Lung (tissue), 13 donors: ENCODE data around the gene GLIS1. TPM values are rescaled to one million over a fixed set of nuclear protein-coding genes. Genes with fewer than 3 reads are reported as not detected.

Source experiments
- ATAC-seq: fragments of 200-7000 bp; cut with Tn5 transposase; one replicate; pipeline ENCODE4 v1.9.1; 2020; ENCODE audit warnings: moderate number of reproducible peaks; ENCODE audit not compliant: insufficient read depth, low FRiP score
- DNase-seq, 3 donors: peaks; one replicate each; pipeline ENCODE4 v3.0.0-alpha.2; 2013 to 2017
- H3K27ac ChIP-seq, 2 donors: one replicate each; pipeline ENCODE4 v1.5.1; 2013; ENCODE audit warnings: mild to moderate bottlenecking in 2 of 2, moderate library complexity in 2 of 2, control low read depth in 1 of 2, inconsistent platforms in 1 of 2, low read depth in 1 of 2, low read length in 1 of 2
- H3K27me3 ChIP-seq, 3 donors: one replicate each; pipeline ENCODE4 v1.5.1; 2013; ENCODE audit warnings: low read length in 2 of 3; ENCODE audit not compliant: control insufficient read depth in 3 of 3, insufficient read depth in 3 of 3
- H3K36me3 ChIP-seq, 4 donors: one replicate each; pipeline ENCODE4 v1.5.1; 2013; ENCODE audit warnings: low read length in 4 of 4, mild to moderate bottlenecking in 1 of 4, moderate library complexity in 1 of 4; ENCODE audit not compliant: control insufficient read depth in 4 of 4, insufficient read depth in 4 of 4
- H3K4me1 ChIP-seq, 5 donors: one replicate each; pipeline ENCODE4 v1.5.1; 2013; ENCODE audit warnings: low read length in 5 of 5, mild to moderate bottlenecking in 2 of 5, moderate library complexity in 1 of 5; ENCODE audit not compliant: control insufficient read depth in 5 of 5, insufficient read depth in 5 of 5
- H3K4me3 ChIP-seq: one replicate; pipeline ENCODE4 v1.5.1; 2013; ENCODE audit warnings: mild to moderate bottlenecking, control low read depth, moderate library complexity
- H3K9ac ChIP-seq, 2 donors: one replicate each; pipeline ENCODE4 v1.5.1; 2013; ENCODE audit warnings: low read length in 2 of 2, control low read depth in 1 of 2; ENCODE audit not compliant: insufficient read depth in 1 of 2
- H3K9me3 ChIP-seq, 4 donors: one replicate each; pipeline ENCODE4 v1.5.1; 2013; ENCODE audit warnings: low read length in 3 of 4, mild to moderate bottlenecking in 1 of 4, moderate library complexity in 1 of 4; ENCODE audit not compliant: control insufficient read depth in 4 of 4, insufficient read depth in 3 of 4
- WGBS, 2 donors: extraction: QIAGEN DNeasy Blood & Tissue Kit; methylation state at CpG; one replicate each; pipeline ENCODE4 v1.1.7; 2013; 5-methylcytosine and 5-hydroxymethylcytosine counted together
- polyA plus RNA-seq, 2 donors: library from polyadenylated mRNA; stranded (reverse); fragments of 200-250 nt; gene quantifications; one replicate each; pipeline ENCODE4 v1.2.1, GENCODE V29; 2013
- small RNA-seq: library from RNA; depleted of rRNA; stranded (forward); fragments of <200 nt; gene quantifications from one replicate; pipeline ENCODE3, GENCODE V24; 2014; ENCODE audit warnings: low replicate concordance
- total RNA-seq, 2 donors: library from RNA; depleted of rRNA in 1 of 2; stranded (reverse); fragments of >200 nt in 1 of 2; gene quantifications; one replicate each; pipeline ENCODE4 v1.2.1, GENCODE V29; 2014 to 2021
- TF ChIP-seq, protein P1 (sequence below): IDR thresholded peaks from 2 replicates; pipeline ENCODE4 v1.5.1; 2012; ENCODE audit warnings: mild to moderate bottlenecking; ENCODE audit errors: control extremely low read depth, extremely low read depth
- donor health status: control.
- donor health status: control.
- donor health status: Bipolar disorder and iron deficiency.
- donor health status: healthy.
- donor health status: DM: yes; HTN: yes; CAD: no.

Gene GLIS1
- total and polyA plus RNA-seq, 4 donors: 0.05 to 0.18 (median 0.17) TPM; not detected in 1

DNA sequence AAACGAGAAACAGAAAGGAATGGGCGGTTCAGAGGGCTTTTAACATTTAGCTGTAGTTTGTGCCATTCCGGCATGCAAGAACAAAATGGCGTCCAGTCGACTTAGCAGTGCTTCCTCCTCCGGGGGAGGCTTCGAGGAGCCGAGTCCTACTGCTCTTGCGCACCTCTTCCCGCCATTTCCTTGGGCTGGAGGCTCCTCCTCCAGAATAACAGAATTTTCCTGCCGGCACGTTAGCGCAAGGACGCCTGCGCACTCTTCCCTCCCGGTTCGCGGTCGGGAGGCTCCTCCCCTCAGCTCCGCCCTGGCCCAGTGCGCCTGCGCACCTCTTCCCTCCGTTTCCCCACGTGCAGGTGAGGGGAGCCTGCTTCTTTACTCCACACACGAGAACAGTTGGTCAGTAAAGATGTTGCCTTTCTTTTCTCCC, 278.7 kb downstream of the GLIS1 start:
- TF ChIP-seq, protein P1, sequence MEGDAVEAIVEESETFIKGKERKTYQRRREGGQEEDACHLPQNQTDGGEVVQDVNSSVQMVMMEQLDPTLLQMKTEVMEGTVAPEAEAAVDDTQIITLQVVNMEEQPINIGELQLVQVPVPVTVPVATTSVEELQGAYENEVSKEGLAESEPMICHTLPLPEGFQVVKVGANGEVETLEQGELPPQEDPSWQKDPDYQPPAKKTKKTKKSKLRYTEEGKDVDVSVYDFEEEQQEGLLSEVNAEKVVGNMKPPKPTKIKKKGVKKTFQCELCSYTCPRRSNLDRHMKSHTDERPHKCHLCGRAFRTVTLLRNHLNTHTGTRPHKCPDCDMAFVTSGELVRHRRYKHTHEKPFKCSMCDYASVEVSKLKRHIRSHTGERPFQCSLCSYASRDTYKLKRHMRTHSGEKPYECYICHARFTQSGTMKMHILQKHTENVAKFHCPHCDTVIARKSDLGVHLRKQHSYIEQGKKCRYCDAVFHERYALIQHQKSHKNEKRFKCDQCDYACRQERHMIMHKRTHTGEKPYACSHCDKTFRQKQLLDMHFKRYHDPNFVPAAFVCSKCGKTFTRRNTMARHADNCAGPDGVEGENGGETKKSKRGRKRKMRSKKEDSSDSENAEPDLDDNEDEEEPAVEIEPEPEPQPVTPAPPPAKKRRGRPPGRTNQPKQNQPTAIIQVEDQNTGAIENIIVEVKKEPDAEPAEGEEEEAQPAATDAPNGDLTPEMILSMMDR: no peak
- H3K36me3 ChIP-seq: no peaks in the 10 kb centered on the region
- H3K9me3 ChIP-seq: no peaks in the 10 kb centered on the region
- no peak overlapping the region for H3K9ac ChIP-seq
- 94% methylated on average over 25 of the region's 25 CpGs for WGBS, 2 donors
- ATAC-seq: no peak
- H3K4me1 ChIP-seq: peaks cover 0 to 4% (median 0%) of the 10 kb centered on the region in 5 donors
- no peak overlapping the region for H3K4me3 ChIP-seq
- no peak overlapping the region for H3K27ac ChIP-seq
- no peak for DNase-seq
- peaks cover 0 to 2% (median 0%) of the 10 kb centered on the region in 3 donors for H3K27me3 ChIP-seq

DNA sequence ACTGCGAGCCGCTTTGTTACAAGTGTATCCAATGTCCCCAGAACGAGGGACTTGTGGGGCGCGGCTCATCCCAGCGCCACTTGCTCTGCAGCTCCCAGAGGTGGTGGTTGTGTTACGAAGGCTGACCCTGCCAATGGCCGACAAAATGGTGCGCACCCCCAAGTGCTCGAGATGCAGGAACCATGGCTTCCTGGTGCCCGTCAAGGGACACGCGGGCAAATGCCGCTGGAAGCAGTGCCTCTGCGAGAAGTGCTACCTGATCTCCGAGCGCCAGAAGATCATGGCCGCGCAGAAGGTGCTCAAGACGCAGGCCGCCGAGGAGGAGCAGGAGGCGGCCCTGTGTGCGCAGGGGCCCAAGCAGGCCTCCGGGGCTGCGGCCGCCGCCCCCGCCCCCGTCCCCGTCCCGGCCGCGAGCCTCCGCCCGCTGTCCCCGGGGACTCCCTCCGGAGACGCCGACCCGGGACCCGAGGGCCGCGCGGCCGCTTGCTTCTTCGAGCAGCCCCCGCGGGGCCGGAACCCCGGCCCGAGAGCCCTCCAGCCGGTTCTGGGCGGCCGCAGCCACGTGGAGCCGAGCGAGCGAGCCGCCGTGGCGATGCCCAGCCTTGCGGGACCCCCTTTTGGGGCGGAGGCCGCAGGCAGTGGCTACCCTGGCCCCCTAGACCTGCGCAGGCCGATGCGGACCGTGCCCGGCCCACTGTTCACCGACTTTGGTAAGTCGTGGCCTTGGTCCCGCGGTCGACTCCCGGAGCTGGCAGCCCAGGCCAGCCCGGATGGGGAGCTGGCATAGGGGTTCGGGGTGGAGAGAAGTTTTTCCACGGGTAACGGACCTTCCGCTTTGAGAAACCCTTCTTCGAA, 279.4 kb downstream of the GLIS1 start, which contains the start of gene DMRTB1:
TSS of gene DMRTB1 (plus strand) at position 79 of the 855 bp plus-strand sequence. CDS start at position 134, 55 bp downstream.
- no peak within 1 kb of the TSS for H3K27ac ChIP-seq
- peaks cover 0 to 3% (median 0%) of the 10 kb centered on the region in 5 donors for H3K4me1 ChIP-seq
- no peaks in the 10 kb centered on the region for H3K36me3 ChIP-seq
- TF ChIP-seq, protein P1: no peak
- DNase-seq: no peak
- H3K9ac ChIP-seq: no peak within 1 kb of the TSS
- H3K9me3 ChIP-seq: no peaks in the 10 kb centered on the region
- H3K27me3 ChIP-seq: peaks cover 0 to 2% (median 0%) of the 10 kb centered on the region in 3 donors
- ATAC-seq: no peak
- 94 to 98% methylated on average over 75 to 82 of the region's 82 CpGs for WGBS, 2 donors
- H3K4me3 ChIP-seq: no peak within 1 kb of the TSS

DNA sequence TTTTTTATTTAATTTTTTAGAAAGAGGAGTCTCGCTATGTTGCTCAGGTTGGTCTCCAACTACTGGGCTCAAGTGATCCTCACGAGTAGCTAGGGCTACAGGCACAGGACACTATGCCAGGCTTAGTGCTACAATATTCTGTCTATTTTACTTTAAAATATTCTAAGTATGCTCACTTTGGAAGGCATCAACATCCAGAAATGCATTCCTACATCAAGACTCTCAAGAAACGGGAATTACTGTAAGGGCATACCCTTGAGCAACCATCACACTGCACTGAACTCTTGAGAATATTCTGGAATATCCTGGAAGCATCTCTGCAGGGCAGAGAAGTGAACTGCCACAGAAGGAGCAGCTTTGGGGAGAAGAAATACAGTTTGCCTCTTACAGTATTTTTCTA, 280.3 kb downstream of the GLIS1 start:
- Histone ChIP-seq H3K27me3 (peaks cover 0 to 2% (median 0%) of the 10 kb centered on the region in 3 donors), H3K4me1 (no peaks in the 10 kb centered on the region), H3K9me3 (no peaks in the 10 kb centered on the region), H3K9ac (no peak overlapping the region), H3K4me3 (no peak overlapping the region), H3K27ac (no peak overlapping the region), H3K36me3 (no peaks in the 10 kb centered on the region)
- DNase-seq (no peak), ATAC-seq (no peak)
- 64 to 84% methylated on average over 3 of the region's 3 CpGs for WGBS, 2 donors
- TF ChIP-seq, protein P1: no peak

Small RNAs within 50 kb of the gene (small RNA-seq; reads per million reads assigned to genes)
- gene RF00418 (not detected), gene RNU7-95P (not detected)

Other genes with a start within 250 kb of the GLIS1 start
- gene NDC1, start 99.1 kb upstream of the GLIS1 start, total RNA-seq: 10 to 100 TPM in 1 of 2 donors, 1 to 10 TPM in 1; 8.7 to 16.7 TPM
- gene NDC1, start 99.1 kb upstream of the GLIS1 start, polyA plus RNA-seq: 1 to 10 TPM; 3.9 to 6.4 TPM
- gene YIPF1, start 150.6 kb upstream of the GLIS1 start, total RNA-seq: 10 to 100 TPM; 23.3 to 26.8 TPM
- gene YIPF1, start 150.6 kb upstream of the GLIS1 start, polyA plus RNA-seq: 10 to 100 TPM; 19.9 to 33.3 TPM
- 1 to 10 TPM; 1.1 to 1.9 TPM for gene DIO1, start 155.0 kb upstream of the GLIS1 start, total RNA-seq
- gene DIO1, start 155.0 kb upstream of the GLIS1 start, polyA plus RNA-seq: under 1 TPM; 0.24 to 0.41 TPM
- gene IFT25, start 206.5 kb upstream of the GLIS1 start, total RNA-seq: 10 to 100 TPM; 27.9 to 46.1 TPM
- 10 to 100 TPM; 18.2 to 35.3 TPM for gene IFT25, start 206.5 kb upstream of the GLIS1 start, polyA plus RNA-seq
- 10 to 100 TPM; 16.8 to 17.3 TPM for gene LRRC42, start 207.2 kb upstream of the GLIS1 start, total RNA-seq
- gene LRRC42, start 207.2 kb upstream of the GLIS1 start, polyA plus RNA-seq: 10 to 100 TPM in 1 of 2 donors, 1 to 10 TPM in 1; 7.7 to 17.8 TPM